Esophagus squamous epithelium (tissue), 5 donors: ENCODE measurements around the gene B4GALNT4. TPM values are rescaled to one million over a fixed set of nuclear protein-coding genes. Genes with fewer than 3 reads are reported as not detected.

Source experiments
- DNase-seq: peaks from one replicate; lab custom pipeline; 2025; lab: John Stamatoyannopoulos, UW
- H3K27ac ChIP-seq, 4 donors: fragments of 200-600 bp; sonication (generic); one replicate each; pipeline ENCODE4 v1.5.1; 2016 to 2019; ENCODE audit warnings: mild to moderate bottlenecking in 1 of 4
- H3K27me3 ChIP-seq, 4 donors: fragments of 200-600 bp; sonication (generic); 1 replicate in 3 of 4; 2 replicates in 1 of 4; pipeline versions ENCODE4 v1.5.1 to v1.6.0; 2017 to 2021; ENCODE audit warnings: antibody characterized with exemption in 1 of 4
- H3K36me3 ChIP-seq, 3 donors: fragments of 200-600 bp; sonication (generic); one replicate each; pipeline ENCODE4 v1.5.1; 2016 to 2019
- H3K4me1 ChIP-seq, 3 donors: fragments of 200-600 bp; sonication (generic); one replicate each; pipeline ENCODE4 v1.5.1; 2017 to 2019
- H3K4me3 ChIP-seq, 4 donors: fragments of 200-600 bp; sonication (generic); 1 replicate in 3 of 4; 2 replicates in 1 of 4; pipeline ENCODE4 v1.5.1; 2016 to 2019; ENCODE audit warnings: mild to moderate bottlenecking in 2 of 4, moderate library complexity in 1 of 4
- H3K9me3 ChIP-seq, 3 donors: fragments of 200-600 bp; sonication (generic); one replicate each; pipeline ENCODE4 v1.5.1; 2016 to 2019
- CTCF ChIP-seq, 6 experiments: fragments of 450-650 bp in 4 of 6; fragments of 200-600 bp in 2 of 6; sonication (generic) in 2 of 6; IDR thresholded peaks; one replicate each; pipeline ENCODE4 v1.5.1; 2016 to 2019; ENCODE audit warnings: antibody characterized with exemption in 6 of 6, mild to moderate bottlenecking in 4 of 6, moderate library complexity in 4 of 6
- POLR2A ChIP-seq, 4 donors: fragments of 450-650 bp; IDR thresholded peaks; one replicate each; pipeline ENCODE4 v1.6.1; 2017; ENCODE audit warnings: antibody characterized with exemption in 4 of 4, mild to moderate bottlenecking in 4 of 4, moderate library complexity in 3 of 4
- WGBS, 2 donors: methylation state at CpG; one replicate each; pipeline ENCODE4 v1.1.5; 2018; 5-methylcytosine and 5-hydroxymethylcytosine counted together
- intact Hi-C: fragments of 100-400 bp; cut with DNase I; formaldehyde crosslinking; loops from one replicate; pipeline ENCODE4 v1.15.0; 2022
- total RNA-seq, 4 donors: library from RNA; depleted of rRNA; stranded (reverse); fragments of >200 nt; gene quantifications; one replicate each; pipeline ENCODE4 v1.1.0, GENCODE V29; 2016
- donor health status: DM: yes; HTN: yes; CAD: no.

Gene B4GALNT4
- total RNA-seq, 4 donors from 2014 or later, result 0.97 to 7.9 (median 3.3) TPM

GRCh38 chr11:419248-420005, 50.1 kb downstream of the B4GALNT4 start:
- no peaks in the 10 kb centered on the region for H3K36me3 ChIP-seq
- H3K4me1 ChIP-seq, result peaks cover 18 to 43% (median 21%) of the 10 kb centered on the region in 3 donors
- H3K4me3 ChIP-seq, result no peak overlapping the region
- TF ChIP-seq CTCF (IDR thresholded peaks at IDR 0.05), result no peak
- no peak for TF ChIP-seq POLR2A (IDR thresholded peaks at IDR 0.05)
- H3K27me3 ChIP-seq, result peaks cover 0 to 70% (median 0%) of the 10 kb centered on the region in 4 donors
- intact Hi-C loops, result no loop called here
- 88 to 100% methylated on average over 1 to 4 of the region's 20 CpGs for WGBS, 2 donors
- DNase-seq, result no peak
- no peaks in the 10 kb centered on the region for H3K9me3 ChIP-seq
- H3K27ac ChIP-seq, result no peak overlapping the region

- intact Hi-C loops, result no loop called here
- Histone ChIP-seq H3K36me3 (no peaks in the 10 kb centered on the region), H3K27me3 (peaks cover 0 to 66% (median 0%) of the 10 kb centered on the region in 4 donors), H3K9me3 (no peaks in the 10 kb centered on the region), H3K4me3 (no peak overlapping the region), H3K4me1 (peaks cover 17 to 35% (median 19%) of the 10 kb centered on the region in 3 donors), H3K27ac (no peak overlapping the region)
- no peak for TF ChIP-seq POLR2A (IDR thresholded peaks at IDR 0.05)
- TF ChIP-seq CTCF (IDR thresholded peaks at IDR 0.05), result no peak
- 69 to 70% methylated on average over 9 to 18 of the region's 71 CpGs for WGBS, 2 donors
- DNase-seq, result no peak
Observed at GRCh38 chr11:420054-420910, 51.0 kb downstream of the B4GALNT4 start.

- 73% methylated on average over 4 of the region's 21 CpGs; no CpG with 5 or more reads in 1 of the 2 donors for WGBS, 2 donors
- intact Hi-C loops, result no loop called here
- Histone ChIP-seq H3K4me1 (peaks cover 11 to 28% (median 14%) of the 10 kb centered on the region in 3 donors), H3K27ac (no peak overlapping the region), H3K4me3 (no peak overlapping the region), H3K36me3 (no peaks in the 10 kb centered on the region), H3K9me3 (no peaks in the 10 kb centered on the region), H3K27me3 (peaks cover 0 to 59% (median 0%) of the 10 kb centered on the region in 4 donors)
- no peak for DNase-seq
- TF ChIP-seq CTCF (IDR thresholded peaks at IDR 0.05) (no peak), POLR2A (IDR thresholded peaks at IDR 0.05) (no peak)
Observed at GRCh38 chr11:420911-421321, 51.6 kb downstream of the B4GALNT4 start.

GRCh38 chr11:422249-422656, 53.0 kb downstream of the B4GALNT4 start:
- intact Hi-C loops, result no loop called here
- Histone ChIP-seq H3K27ac (no peak overlapping the region), H3K9me3 (no peaks in the 10 kb centered on the region), H3K36me3 (no peaks in the 10 kb centered on the region), H3K27me3 (peaks cover 0 to 46% (median 0%) of the 10 kb centered on the region in 4 donors), H3K4me3 (no peak overlapping the region), H3K4me1 (peaks cover 4 to 15% (median 5%) of the 10 kb centered on the region in 3 donors)
- TF ChIP-seq CTCF (IDR thresholded peaks at IDR 0.05) (no peak), POLR2A (IDR thresholded peaks at IDR 0.05) (no peak)
- DNase-seq, result no peak
- 80 to 89% methylated on average over 9 to 10 of the region's 10 CpGs for WGBS, 2 donors
